Measurements from ENCODE around the gene ZBTB42.
A peak's percentile ranks its signal among the peaks of the same experiment; 100 is the strongest.

The ZBTB42 gene

GRCh38 chr14:104794631-104794992 is 6.3 kb upstream of the ZBTB42 start:
- Histone ChIP-seq H3K4me3 (ENCODE audit: low read depth in 1 of 2, low read length in 2 of 2) (peak overlapping the region; percentile 63 to 74), H3K27ac (ENCODE audit: low read depth, low read length) (peak overlapping the region; percentile 80), H3K9me3 (ENCODE audit: low read length) (no peaks in the 10 kb centered on the region), H3K27me3 (ENCODE audit: control insufficient read depth in 1 of 2, insufficient read depth in 2 of 2, low read length in 2 of 2) (no peaks in the 10 kb centered on the region), H3K4me1 (ENCODE audit: insufficient read depth, low read length) (peaks cover 43% of the 10 kb centered on the region), H3K36me3 (ENCODE audit: insufficient read depth, low read length) (peaks cover 9% of the 10 kb centered on the region), H3K9ac (ENCODE audit: low read length) (peak overlapping the region; percentile 53)

- H3K9me3 ChIP-seq (ENCODE audit: low read length) = no peaks in the 10 kb centered on the region
- peaks cover 9% of the 10 kb centered on the region for H3K36me3 ChIP-seq (ENCODE audit: insufficient read depth, low read length)
- H3K27me3 ChIP-seq (ENCODE audit: control insufficient read depth in 1 of 2, insufficient read depth in 2 of 2, low read length in 2 of 2) = no peaks in the 10 kb centered on the region
- peaks cover 48% of the 10 kb centered on the region for H3K4me1 ChIP-seq (ENCODE audit: insufficient read depth, low read length)
- H3K9ac ChIP-seq (ENCODE audit: low read length) = peak within 1 kb of the TSS; percentile 53
- H3K4me3 ChIP-seq (ENCODE audit: low read depth in 1 of 2, low read length in 2 of 2) = peak within 1 kb of the TSS; percentile 63 to 74
- H3K27ac ChIP-seq (ENCODE audit: low read depth, low read length) = peak within 1 kb of the TSS; percentile 80
Observed at GRCh38 chr14:104794993-104795780, 5.7 kb upstream of the ZBTB42 start, which contains the start of gene AKT1. Gene AKT1 (minus strand): TSS chr14:104795748. CDS start chr14:104792643, 3,105 bp downstream.

GRCh38 chr14:104795781-104796686 is 4.9 kb upstream of the ZBTB42 start:
- Histone ChIP-seq H3K4me3 (ENCODE audit: low read depth in 1 of 2, low read length in 2 of 2) (peak overlapping the region; percentile 54 to 55), H3K9me3 (ENCODE audit: low read length) (no peaks in the 10 kb centered on the region), H3K27ac (ENCODE audit: low read depth, low read length) (peak overlapping the region; percentile 78), H3K9ac (ENCODE audit: low read length) (peak overlapping the region; percentile 53), H3K4me1 (ENCODE audit: insufficient read depth, low read length) (peaks cover 48% of the 10 kb centered on the region), H3K36me3 (ENCODE audit: insufficient read depth, low read length) (peaks cover 9% of the 10 kb centered on the region), H3K27me3 (ENCODE audit: control insufficient read depth in 1 of 2, insufficient read depth in 2 of 2, low read length in 2 of 2) (no peaks in the 10 kb centered on the region)

GRCh38 chr14:104796687-104797081 is 4.2 kb upstream of the ZBTB42 start:
- peaks cover 4% of the 10 kb centered on the region for H3K36me3 ChIP-seq (ENCODE audit: insufficient read depth, low read length)
- no peaks in the 10 kb centered on the region for H3K9me3 ChIP-seq (ENCODE audit: low read length)
- H3K4me3 ChIP-seq (ENCODE audit: low read depth in 1 of 2, low read length in 2 of 2) = no peak overlapping the region
- peaks cover 52% of the 10 kb centered on the region for H3K4me1 ChIP-seq (ENCODE audit: insufficient read depth, low read length)
- H3K9ac ChIP-seq (ENCODE audit: low read length) = no peak overlapping the region
- H3K27me3 ChIP-seq (ENCODE audit: control insufficient read depth in 1 of 2, insufficient read depth in 2 of 2, low read length in 2 of 2) = no peaks in the 10 kb centered on the region
- peak overlapping the region; percentile 78 for H3K27ac ChIP-seq (ENCODE audit: low read depth, low read length)

- Histone ChIP-seq H3K9ac (ENCODE audit: low read length) (no peak overlapping the region), H3K9me3 (ENCODE audit: low read length) (no peaks in the 10 kb centered on the region), H3K4me1 (ENCODE audit: insufficient read depth, low read length) (peaks cover 53% of the 10 kb centered on the region), H3K27me3 (ENCODE audit: control insufficient read depth in 1 of 2, insufficient read depth in 2 of 2, low read length in 2 of 2) (no peaks in the 10 kb centered on the region), H3K27ac (ENCODE audit: low read depth, low read length) (peak overlapping the region; percentile 34), H3K4me3 (ENCODE audit: low read depth in 1 of 2, low read length in 2 of 2) (no peak overlapping the region), H3K36me3 (ENCODE audit: insufficient read depth, low read length) (no peaks in the 10 kb centered on the region)
Observed at GRCh38 chr14:104797115-104798044, 3.5 kb upstream of the ZBTB42 start.

- H3K36me3 ChIP-seq (ENCODE audit: insufficient read depth, low read length) = no peaks in the 10 kb centered on the region
- H3K27me3 ChIP-seq (ENCODE audit: control insufficient read depth in 1 of 2, insufficient read depth in 2 of 2, low read length in 2 of 2) = no peaks in the 10 kb centered on the region
- H3K27ac ChIP-seq (ENCODE audit: low read depth, low read length) = peak overlapping the region; percentile 92
- H3K9ac ChIP-seq (ENCODE audit: low read length) = no peak overlapping the region
- peaks cover 46% of the 10 kb centered on the region for H3K4me1 ChIP-seq (ENCODE audit: insufficient read depth, low read length)
- H3K4me3 ChIP-seq (ENCODE audit: low read depth in 1 of 2, low read length in 2 of 2) = no peak overlapping the region
- no peaks in the 10 kb centered on the region for H3K9me3 ChIP-seq (ENCODE audit: low read length)
Observed at GRCh38 chr14:104798300-104799243, 2.3 kb upstream of the ZBTB42 start.

- H3K4me3 ChIP-seq (ENCODE audit: low read depth in 1 of 2, low read length in 2 of 2) = peak overlapping the region; percentile 68 to 73
- peaks cover 37% of the 10 kb centered on the region for H3K4me1 ChIP-seq (ENCODE audit: insufficient read depth, low read length)
- peak overlapping the region; percentile 98 for H3K9ac ChIP-seq (ENCODE audit: low read length)
- H3K9me3 ChIP-seq (ENCODE audit: low read length) = no peaks in the 10 kb centered on the region
- no peaks in the 10 kb centered on the region for H3K36me3 ChIP-seq (ENCODE audit: insufficient read depth, low read length)
- peak overlapping the region; percentile 92 for H3K27ac ChIP-seq (ENCODE audit: low read depth, low read length)
- H3K27me3 ChIP-seq (ENCODE audit: control insufficient read depth in 1 of 2, insufficient read depth in 2 of 2, low read length in 2 of 2) = no peaks in the 10 kb centered on the region
Observed at GRCh38 chr14:104799244-104800014, 1.5 kb upstream of the ZBTB42 start.

- Histone ChIP-seq H3K36me3 (ENCODE audit: insufficient read depth, low read length) (no peaks in the 10 kb centered on the region), H3K4me3 (ENCODE audit: low read depth in 1 of 2, low read length in 2 of 2) (peak overlapping the region; percentile 68 to 73), H3K9ac (ENCODE audit: low read length) (peak overlapping the region; percentile 98), H3K27me3 (ENCODE audit: control insufficient read depth in 1 of 2, insufficient read depth in 2 of 2, low read length in 2 of 2) (no peaks in the 10 kb centered on the region), H3K27ac (ENCODE audit: low read depth, low read length) (peak overlapping the region; percentile 92), H3K9me3 (ENCODE audit: low read length) (no peaks in the 10 kb centered on the region), H3K4me1 (ENCODE audit: insufficient read depth, low read length) (peaks cover 36% of the 10 kb centered on the region)
Observed at GRCh38 chr14:104800015-104800770, 708 bp upstream of the ZBTB42 start.

Data from muscle layer of colon (tissue), 2 donors.